HG03469 (cell line): Measurements from ENCODE around the gene IGDCC3.

ENCODE experiments used
- ATAC-seq: cut with Tn5 transposase; IDR thresholded peaks from one replicate; pipeline ENCODE4 v1.9.1; 2021; ENCODE audit warnings: mild to moderate bottlenecking, moderate library complexity, moderate number of reproducible peaks; ENCODE audit not compliant: unreplicated experiment

The IGDCC3 gene

DNA sequence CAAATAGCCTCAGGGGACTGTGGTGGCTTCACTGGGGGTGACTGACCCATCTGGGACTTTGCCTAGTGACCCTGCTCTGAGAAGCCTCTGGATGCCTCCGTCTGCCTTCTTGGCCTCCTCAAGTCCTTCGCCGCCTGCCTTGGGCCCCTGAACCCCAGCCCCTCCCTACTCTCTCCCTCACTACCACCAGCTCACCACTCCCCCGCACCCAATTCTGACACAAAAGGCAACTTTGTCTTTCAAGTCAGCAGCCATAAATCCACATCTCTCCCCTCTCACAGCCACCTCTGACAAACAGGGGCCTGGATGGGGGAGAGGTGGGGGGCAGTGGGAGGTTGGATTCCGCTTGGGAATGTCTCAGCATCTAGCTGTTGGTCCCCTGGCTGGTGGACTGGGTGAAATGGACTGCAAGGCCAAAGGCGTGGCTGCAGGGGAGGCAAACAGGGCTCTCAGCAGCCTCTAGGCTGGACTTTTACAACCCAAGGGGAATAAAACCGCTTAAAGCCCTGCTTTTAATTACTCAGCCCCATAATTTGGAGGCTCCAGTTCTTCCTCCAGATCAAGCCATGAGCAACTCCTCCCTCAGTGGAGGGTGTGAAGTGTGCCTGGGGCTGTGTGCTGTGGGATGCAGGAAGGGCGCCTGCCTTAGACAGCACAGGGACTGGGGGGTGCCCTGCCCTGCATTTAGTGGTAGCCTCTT lies 33.4 kb downstream of the IGDCC3 start:
- ATAC-seq: no peak

DNA sequence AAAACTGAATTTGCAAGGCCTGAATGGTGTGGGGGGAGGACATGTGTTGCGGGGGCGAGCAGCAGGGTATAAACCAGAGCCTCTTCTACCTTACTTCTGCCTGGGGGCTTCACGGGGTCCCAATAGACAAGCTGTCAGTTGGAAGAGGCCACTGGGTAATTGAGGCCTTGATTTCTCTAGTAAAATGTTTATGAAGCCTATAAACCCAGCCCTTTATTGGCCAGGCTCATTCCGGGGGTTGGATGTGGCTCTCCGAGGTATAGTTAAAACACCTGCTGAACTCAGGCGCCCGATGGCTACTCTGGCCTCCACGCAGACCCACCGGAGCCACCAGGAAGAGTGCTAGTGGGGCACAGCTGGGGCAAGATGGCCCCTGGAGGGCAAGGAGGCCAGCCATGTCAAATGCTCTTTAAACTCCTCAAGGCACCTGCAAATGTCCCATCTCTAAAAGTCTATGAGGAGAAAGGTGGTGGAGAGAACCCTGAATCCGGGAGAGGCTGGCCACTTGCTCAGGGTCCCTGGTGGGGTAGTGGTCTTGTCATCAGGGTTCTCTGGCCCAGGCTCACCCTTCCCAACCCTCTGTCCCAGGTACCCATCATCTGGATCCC lies 34.3 kb downstream of the IGDCC3 start:
- ATAC-seq: no peak

DNA sequence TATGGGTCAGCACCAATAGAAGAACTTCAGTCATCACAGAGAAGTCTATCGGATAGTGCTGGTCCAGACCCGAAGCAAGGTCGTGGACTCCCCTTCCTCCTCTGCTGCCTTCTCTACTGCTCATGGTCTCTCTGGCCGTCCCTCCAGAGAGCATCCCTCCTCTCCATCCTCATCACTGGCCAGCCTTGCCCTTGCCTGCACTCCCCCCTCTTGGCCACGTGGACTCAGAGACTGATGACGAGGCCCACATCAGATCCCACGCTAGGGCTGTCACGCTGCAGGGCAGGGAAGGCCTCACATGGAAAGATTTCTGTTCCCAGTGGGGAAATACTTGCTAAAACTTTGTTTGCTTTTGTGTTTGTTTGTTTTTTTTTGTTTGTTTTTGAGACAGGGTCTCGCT lies 35.3 kb downstream of the IGDCC3 start:
- no peak for ATAC-seq

- no peak for ATAC-seq
Observed at GRCh38 chr15:65339920-65340319, 37.9 kb downstream of the IGDCC3 start.

DNA sequence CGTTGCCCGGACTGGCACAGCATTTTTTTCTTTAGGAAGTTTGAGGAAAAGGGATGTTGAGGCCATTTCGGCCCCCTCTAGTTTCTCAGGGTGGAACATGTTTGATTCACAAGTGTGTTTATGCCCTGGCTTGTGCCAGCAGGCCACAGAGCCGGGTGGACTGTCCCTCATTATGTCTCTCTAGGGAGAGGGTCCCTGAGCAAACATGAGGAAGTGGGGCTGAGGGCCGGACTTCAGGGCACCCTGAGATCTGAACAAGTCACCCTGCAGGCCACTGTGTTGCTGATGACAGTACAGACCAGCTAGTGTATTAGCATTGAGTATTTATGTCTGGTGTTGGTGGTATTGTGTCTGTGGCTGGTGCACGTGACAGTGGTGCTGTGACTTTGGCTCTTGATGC lies 38.4 kb downstream of the IGDCC3 start:
- ATAC-seq: no peak

GRCh38 chr15:65338823-65339222 lies 39.0 kb downstream of the IGDCC3 start:
- no peak for ATAC-seq

- ATAC-seq: no peak
Observed at GRCh38 chr15:65338366-65338765, 39.4 kb downstream of the IGDCC3 start.

DNA sequence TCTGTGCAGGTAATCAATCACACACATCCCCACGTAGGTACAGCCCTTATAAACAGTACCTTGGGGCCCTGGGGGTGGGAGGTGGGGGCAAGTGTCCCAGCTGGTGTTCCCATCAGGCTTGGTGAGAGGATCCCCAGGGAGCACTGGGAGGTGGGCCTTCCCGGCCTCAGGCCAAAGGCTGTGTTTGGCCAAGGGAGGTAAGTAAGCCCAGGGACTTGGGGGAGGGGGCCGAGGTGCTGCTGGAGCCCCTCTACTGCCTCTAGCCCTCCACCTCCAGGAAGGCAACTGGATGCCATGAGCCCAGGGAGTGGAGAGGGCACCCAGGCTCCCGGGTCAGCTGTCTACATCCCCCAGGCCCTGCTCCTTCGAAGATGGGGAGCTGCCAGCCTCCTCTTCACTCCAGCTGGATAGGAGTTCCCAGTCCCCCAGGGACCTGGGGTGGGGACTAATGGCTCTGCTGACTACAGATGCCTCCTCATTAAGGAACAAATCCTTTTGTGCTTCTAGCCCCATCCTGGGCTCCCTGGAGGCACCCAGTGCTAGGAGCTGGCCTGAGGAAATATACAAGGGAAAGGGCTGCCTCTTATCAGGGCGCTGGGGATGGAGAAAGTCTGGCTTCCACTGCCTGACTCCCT lies 40.2 kb downstream of the IGDCC3 start:
- ATAC-seq: no peak

DNA sequence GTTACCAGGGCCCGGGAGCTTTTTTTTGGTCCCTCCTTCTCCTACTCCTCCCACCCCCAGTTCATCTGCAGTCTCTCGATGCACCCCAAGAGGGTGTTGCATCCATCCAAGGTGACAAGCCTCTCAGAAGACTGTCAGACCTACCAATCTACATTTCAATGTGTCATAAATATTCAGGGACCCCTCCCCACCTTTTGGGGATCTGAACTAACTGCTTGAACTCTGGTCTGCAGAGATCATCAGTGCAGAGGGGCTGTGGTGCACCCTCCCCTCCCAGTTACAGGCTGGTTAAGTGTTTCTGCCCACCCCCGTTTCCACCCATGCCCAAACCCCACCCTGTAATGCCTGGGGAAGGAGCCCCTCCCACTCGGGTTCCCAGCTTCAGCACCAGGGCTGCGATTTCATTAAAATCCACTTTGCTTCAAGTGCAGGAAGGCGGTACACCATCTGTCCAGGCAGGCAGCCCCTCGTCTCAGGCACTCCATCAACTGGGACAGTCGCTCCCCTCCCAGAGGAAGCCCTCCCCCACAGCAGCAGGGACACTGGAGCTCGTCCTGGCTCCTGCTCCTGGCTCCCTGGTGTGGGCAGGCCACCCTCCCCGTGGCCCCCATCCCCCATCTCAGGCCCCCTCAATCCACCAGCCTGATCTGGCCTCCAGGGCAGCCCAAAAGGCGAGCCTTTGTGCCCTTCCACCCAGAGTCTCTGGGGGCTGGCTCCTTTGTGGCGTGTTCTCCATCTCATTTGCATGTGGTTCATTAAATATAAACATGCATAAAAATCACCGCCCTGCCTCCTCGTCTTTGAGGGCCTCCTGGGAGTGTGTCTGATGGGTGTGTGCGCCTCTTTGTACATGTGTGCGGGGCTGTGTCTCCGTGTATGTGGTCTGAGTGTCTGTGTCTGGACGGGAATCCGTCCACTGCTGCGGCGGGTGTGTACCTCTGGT lies 41.0 kb downstream of the IGDCC3 start:
- ATAC-seq: no peak

DNA sequence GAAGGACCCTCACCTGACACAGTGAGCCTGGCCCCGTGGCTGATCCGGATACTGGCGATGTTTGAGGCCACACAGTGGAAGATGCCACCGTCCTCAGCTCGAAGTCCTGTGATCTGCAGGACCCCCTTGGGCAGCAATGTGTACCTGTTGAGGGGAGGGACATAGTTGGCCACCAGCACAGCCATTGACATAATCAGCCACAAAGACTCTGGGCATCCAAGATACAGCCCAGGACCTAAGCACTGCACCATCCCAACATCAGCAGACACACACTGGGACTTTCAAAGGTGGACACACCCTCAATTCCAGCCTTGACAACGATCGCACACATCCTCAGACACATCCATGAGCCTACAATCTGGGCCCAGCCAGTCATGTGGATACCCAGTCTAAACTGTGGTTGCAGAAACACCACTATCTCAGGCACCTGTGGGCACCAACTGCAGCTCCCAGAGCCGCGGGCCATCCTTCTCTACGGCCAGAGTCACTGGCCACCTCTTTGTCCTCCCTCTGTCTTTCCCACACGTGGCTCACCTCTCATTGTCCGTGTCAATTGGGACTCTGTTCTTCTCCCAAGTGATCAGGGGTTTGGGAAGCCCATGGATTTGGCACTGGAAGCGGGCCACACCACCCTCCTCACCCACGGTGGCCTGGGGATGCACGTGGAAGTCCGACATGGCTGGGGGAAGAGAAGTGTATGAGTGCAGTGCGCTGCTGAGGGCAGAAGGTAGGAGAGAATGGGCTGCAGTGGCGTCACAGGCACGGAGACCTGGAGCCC lies 42.3 kb downstream of the IGDCC3 start:
- no peak for ATAC-seq

DNA sequence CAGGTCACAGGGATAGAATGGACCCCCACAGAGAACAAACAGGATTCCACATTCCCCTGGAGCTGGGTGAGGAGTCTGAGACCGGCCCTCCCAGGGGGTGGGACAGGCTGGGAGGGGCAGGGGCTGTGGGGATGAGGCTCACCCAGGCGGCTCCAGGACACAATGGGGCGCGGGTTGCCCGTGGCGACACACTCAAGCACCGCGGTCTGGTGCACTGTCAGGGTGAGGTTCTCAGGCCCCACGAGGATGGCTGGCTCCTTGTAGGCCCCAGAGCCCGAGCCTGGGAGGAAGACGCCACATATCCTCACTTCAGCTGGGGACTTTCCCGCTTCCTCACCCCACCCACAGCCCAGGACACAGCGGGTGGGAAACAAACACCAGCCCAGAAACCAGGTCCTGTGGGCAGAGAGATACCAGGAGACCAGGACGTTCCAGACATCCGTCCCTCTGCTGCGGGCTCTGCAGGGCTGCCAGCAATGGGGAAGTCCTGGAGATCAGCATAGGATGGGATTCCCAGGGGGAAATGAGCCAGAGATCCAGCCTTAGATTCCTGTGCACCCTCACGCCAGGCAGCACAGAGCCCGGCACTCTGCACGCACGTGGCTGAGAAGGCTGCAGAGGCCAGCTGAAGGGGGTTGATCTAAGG lies 43.1 kb downstream of the IGDCC3 start:
- ATAC-seq: no peak

DNA sequence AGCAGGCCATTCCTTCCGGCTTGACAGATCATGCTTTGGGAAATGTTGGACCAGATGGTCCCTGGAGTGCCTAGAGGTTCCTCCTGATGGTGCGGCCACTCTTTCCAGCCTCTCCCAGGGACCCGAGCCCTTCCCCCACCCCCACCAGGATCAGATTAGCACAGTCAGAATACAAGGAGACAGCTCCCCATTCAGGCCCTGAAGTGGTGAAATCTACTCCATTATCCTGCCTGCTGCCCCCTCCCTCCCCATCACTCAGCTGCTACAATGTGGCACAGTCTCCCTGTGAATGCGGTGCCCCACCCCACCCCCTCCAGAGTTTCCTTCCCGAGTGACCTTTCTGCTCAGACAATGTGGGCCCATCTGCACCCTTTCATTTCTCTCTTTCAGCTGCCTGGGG lies 43.9 kb downstream of the IGDCC3 start:
- no peak for ATAC-seq

GRCh38 chr15:65333148-65333820 lies 44.5 kb downstream of the IGDCC3 start:
- no peak for ATAC-seq

- no peak for ATAC-seq
Observed at GRCh38 chr15:65332391-65333147, 45.2 kb downstream of the IGDCC3 start.

DNA sequence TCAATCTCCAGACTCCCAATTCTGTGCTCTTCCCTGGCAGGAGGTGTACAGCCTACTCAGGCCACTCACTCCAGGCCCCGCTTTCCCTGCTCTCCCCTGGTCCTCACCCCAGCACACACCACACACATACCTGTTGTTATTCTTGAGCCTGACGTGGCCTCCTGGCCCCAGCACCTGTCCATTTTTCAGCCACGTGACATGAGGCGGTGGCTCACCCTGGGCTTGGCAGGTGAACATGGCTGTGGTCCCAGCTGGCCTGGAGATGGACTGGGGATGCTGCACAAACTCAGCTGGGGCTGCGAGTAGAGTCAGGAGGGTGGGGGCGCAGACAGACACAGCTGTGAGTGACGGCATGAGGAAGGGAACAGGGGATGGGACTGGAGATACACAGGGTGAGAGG lies 46.0 kb downstream of the IGDCC3 start:
- no peak for ATAC-seq

DNA sequence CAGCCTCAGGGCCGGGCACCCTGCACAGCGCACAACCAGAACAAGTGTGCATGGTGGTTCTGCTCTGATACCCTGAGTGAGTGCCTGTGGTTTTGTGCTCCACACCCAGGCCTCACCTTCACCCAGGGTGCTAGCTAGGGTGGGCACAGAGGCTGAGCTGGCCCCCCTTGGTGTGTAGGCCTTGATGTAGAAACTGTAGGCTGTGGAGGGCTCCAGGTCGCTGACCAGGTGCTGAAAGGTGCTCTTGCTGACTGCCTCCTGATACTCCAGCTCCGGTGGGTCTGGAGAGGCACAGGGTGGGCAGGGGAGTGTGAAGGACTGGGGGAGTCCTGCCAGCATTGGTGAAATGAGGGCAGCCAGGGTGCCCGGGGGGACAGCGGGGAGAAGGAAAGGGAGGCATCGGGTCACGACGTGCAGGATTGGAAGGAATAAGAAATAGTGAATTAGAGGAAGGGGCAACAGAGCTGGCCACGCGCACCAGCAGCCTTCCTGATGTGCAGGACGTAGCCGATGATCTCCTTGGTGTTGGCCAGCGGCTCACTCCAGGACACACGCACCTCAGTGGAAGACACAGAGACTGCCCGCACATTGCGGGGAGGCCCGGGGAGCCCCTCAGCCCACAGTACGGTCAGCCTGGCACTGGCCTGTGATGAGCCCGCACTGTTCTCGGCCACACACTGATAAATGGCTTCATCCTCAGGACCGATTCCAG lies 46.7 kb downstream of the IGDCC3 start:
- no peak for ATAC-seq

- ATAC-seq: no peak
Observed at GRCh38 chr15:65329984-65330735, 47.6 kb downstream of the IGDCC3 start.
